ENCODE results near the gene RPTOR.

The RPTOR gene

GRCh38 chr17:80855948-80856862 lies 311.6 kb downstream of the RPTOR start:
- DNase-seq, result peak; percentile 72

GRCh38 chr17:80856863-80857755 lies 312.5 kb downstream of the RPTOR start:
- no peak for DNase-seq

GRCh38 chr17:80857756-80858171 lies 313.1 kb downstream of the RPTOR start:
- no peak for DNase-seq

- DNase-seq, result no peak
Observed at GRCh38 chr17:80858301-80859001, 313.8 kb downstream of the RPTOR start.

- DNase-seq, result no peak
Observed at GRCh38 chr17:80859002-80859941, 314.6 kb downstream of the RPTOR start.

GRCh38 chr17:80860101-80860671 lies 315.5 kb downstream of the RPTOR start:
- DNase-seq, result no peak

- DNase-seq, result no peak
Observed at GRCh38 chr17:80860703-80861417, 316.2 kb downstream of the RPTOR start.

- DNase-seq, result no peak
Observed at GRCh38 chr17:80861418-80861815, 316.8 kb downstream of the RPTOR start.

GRCh38 chr17:80861892-80862291 lies 317.3 kb downstream of the RPTOR start:
- no peak for DNase-seq

- DNase-seq, result no peak
Observed at GRCh38 chr17:80862481-80862961, 317.9 kb downstream of the RPTOR start.

- no peak for DNase-seq
Observed at GRCh38 chr17:80862978-80863377, 318.3 kb downstream of the RPTOR start.

GRCh38 chr17:80863626-80864025 lies 319.0 kb downstream of the RPTOR start:
- no peak for DNase-seq

- no peak for DNase-seq
Observed at GRCh38 chr17:80864751-80865150, 320.1 kb downstream of the RPTOR start.

- DNase-seq, result peak; percentile 56
Observed at GRCh38 chr17:80866050-80866793, 321.6 kb downstream of the RPTOR start.

GRCh38 chr17:80868022-80868609 lies 323.5 kb downstream of the RPTOR start:
- no peak for DNase-seq

GRCh38 chr17:80869481-80870145 lies 325.0 kb downstream of the RPTOR start:
- DNase-seq, result no peak

- DNase-seq, result no peak
Observed at GRCh38 chr17:80870401-80870800, 325.8 kb downstream of the RPTOR start.

- no peak for DNase-seq
Observed at GRCh38 chr17:80871341-80871740, 326.7 kb downstream of the RPTOR start.

GRCh38 chr17:80872001-80872500 lies 327.4 kb downstream of the RPTOR start:
- DNase-seq, result no peak
